ENCODE measurements around the gene ZNF652. TPM values are rescaled to one million over a fixed set of nuclear protein-coding genes. Genes with fewer than 3 reads are reported as not detected.
"Not testable (repeated sequence)": the region's sequence is repeated elsewhere in the genome, so short reads cannot be mapped to it uniquely, and the experiment has no call there.

ZNF652 gene
- total and polyA plus RNA-seq, 4 donors: 6.8 to 48.9 (median 37.8) TPM

DNA sequence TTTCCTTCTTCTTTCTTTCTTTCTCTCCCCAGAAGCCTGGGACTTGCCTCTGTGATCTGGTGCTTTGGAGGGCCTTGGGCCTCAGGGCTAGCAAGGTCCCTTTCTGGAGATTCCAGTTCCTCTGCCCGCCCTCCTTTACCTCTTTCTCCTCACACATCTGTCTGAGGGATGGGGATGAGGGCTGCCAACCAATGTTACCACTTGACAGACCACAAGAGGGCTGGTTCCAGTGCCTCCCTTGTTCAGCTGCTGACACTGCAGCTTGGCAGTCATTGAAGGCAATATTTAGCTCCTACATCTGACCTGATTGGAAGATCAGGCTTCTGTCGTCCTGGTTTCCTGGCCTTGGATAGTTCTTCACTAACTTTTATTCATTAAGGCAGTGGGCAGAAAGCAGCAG is 3.6 kb upstream of the ZNF652 start:
- WGBS, 2 donors: 24 to 34% methylated on average over 2 of the region's 2 CpGs
- H3K27ac ChIP-seq (ENCODE audit: low read depth in 1 of 2, low read length in 1 of 2): no peak overlapping the region
- H3K9ac ChIP-seq (ENCODE audit: insufficient read depth in 1 of 2, low read length in 2 of 2): no peak overlapping the region
- H3K36me3 ChIP-seq (ENCODE audit: control insufficient read depth in 4 of 4, insufficient read depth in 4 of 4, low read length in 4 of 4): no peaks in the 10 kb centered on the region
- DNase-seq (no peak), ATAC-seq (ENCODE audit: insufficient read depth, low FRiP score) (no peak)
- TF ChIP-seq, protein P1, sequence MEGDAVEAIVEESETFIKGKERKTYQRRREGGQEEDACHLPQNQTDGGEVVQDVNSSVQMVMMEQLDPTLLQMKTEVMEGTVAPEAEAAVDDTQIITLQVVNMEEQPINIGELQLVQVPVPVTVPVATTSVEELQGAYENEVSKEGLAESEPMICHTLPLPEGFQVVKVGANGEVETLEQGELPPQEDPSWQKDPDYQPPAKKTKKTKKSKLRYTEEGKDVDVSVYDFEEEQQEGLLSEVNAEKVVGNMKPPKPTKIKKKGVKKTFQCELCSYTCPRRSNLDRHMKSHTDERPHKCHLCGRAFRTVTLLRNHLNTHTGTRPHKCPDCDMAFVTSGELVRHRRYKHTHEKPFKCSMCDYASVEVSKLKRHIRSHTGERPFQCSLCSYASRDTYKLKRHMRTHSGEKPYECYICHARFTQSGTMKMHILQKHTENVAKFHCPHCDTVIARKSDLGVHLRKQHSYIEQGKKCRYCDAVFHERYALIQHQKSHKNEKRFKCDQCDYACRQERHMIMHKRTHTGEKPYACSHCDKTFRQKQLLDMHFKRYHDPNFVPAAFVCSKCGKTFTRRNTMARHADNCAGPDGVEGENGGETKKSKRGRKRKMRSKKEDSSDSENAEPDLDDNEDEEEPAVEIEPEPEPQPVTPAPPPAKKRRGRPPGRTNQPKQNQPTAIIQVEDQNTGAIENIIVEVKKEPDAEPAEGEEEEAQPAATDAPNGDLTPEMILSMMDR (IDR thresholded peaks at IDR 0.05; ENCODE audit: control extremely low read depth, extremely low read depth): no peak
- peaks cover 0 to 5% (median 3%) of the 10 kb centered on the region in 5 donors for H3K4me1 ChIP-seq (ENCODE audit: control insufficient read depth in 5 of 5, insufficient read depth in 5 of 5, low read length in 5 of 5)
- no peak overlapping the region for H3K4me3 ChIP-seq
- no peaks in the 10 kb centered on the region for H3K9me3 ChIP-seq (ENCODE audit: control insufficient read depth in 4 of 4, insufficient read depth in 3 of 4, low read length in 3 of 4)
- H3K27me3 ChIP-seq (ENCODE audit: control insufficient read depth in 3 of 3, insufficient read depth in 3 of 3, low read length in 2 of 3): no peaks in the 10 kb centered on the region

DNA sequence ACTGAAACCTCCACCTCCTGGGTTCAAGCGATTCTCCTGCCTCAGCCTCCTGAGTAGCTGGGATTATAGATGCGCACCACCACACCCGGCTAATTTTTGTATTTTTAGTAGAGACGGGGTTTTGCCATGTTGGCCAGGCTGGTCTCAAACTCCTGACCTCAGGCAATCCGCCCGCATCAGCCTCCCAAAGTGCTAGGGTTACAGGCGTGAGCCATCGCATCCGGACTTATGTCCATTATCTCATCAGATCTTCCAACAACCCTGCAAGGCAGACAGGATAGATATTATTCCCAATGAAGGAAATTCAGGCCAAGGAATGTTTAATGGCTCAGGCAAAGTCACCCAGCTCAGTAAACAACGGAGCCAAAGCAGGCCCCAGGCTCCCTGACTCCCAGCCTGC is 3.1 kb upstream of the ZNF652 start:
- H3K36me3 ChIP-seq (ENCODE audit: control insufficient read depth in 4 of 4, insufficient read depth in 4 of 4, low read length in 4 of 4); DNase-seq; H3K4me3 ChIP-seq; H3K27ac ChIP-seq (ENCODE audit: low read depth in 1 of 2, low read length in 1 of 2); H3K27me3 ChIP-seq (ENCODE audit: control insufficient read depth in 3 of 3, insufficient read depth in 3 of 3, low read length in 2 of 3); H3K4me1 ChIP-seq (ENCODE audit: control insufficient read depth in 5 of 5, insufficient read depth in 5 of 5, low read length in 5 of 5); H3K9me3 ChIP-seq (ENCODE audit: control insufficient read depth in 4 of 4, insufficient read depth in 3 of 4, low read length in 3 of 4); ATAC-seq (ENCODE audit: insufficient read depth, low FRiP score); H3K9ac ChIP-seq (ENCODE audit: insufficient read depth in 1 of 2, low read length in 2 of 2): not testable (repeated sequence)
- WGBS, 2 donors: 96 to 97% methylated on average over 10 of the region's 10 CpGs

DNA sequence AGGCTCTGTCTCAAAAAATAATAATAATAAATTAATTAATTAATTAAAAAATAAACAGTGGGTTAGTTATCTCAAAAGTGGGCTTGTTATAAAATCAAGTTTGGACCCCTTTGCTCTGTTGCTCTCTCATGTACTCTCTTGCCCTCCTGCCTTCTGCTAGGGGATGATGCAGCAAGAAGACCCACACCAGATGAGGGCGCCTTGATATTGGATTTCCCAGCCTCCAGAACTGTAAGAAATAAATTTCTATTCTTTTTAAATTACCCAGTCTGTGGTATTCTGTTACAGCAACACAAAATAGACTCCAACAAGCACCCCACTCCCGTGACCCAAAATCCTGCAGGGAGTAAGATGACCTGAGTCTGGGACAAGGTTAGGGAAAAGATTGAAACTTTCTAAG is 2.1 kb upstream of the ZNF652 start:
- Histone ChIP-seq H3K36me3 (ENCODE audit: control insufficient read depth in 4 of 4, insufficient read depth in 4 of 4, low read length in 4 of 4) (no peaks in the 10 kb centered on the region), H3K9me3 (ENCODE audit: control insufficient read depth in 4 of 4, insufficient read depth in 3 of 4, low read length in 3 of 4) (no peaks in the 10 kb centered on the region), H3K27me3 (ENCODE audit: control insufficient read depth in 3 of 3, insufficient read depth in 3 of 3, low read length in 2 of 3) (no peaks in the 10 kb centered on the region), H3K27ac (ENCODE audit: low read depth in 1 of 2, low read length in 1 of 2) (no peak overlapping the region), H3K4me3 (no peak overlapping the region), H3K4me1 (ENCODE audit: control insufficient read depth in 5 of 5, insufficient read depth in 5 of 5, low read length in 5 of 5) (peaks cover 6 to 19% (median 17%) of the 10 kb centered on the region in 5 donors), H3K9ac (ENCODE audit: insufficient read depth in 1 of 2, low read length in 2 of 2) (no peak overlapping the region)
- 92 to 96% methylated on average over 2 of the region's 2 CpGs for WGBS, 2 donors
- no peak for DNase-seq
- ATAC-seq (ENCODE audit: insufficient read depth, low FRiP score): no peak
- TF ChIP-seq, protein P1 (IDR thresholded peaks at IDR 0.05; ENCODE audit: control extremely low read depth, extremely low read depth): no peak

DNA sequence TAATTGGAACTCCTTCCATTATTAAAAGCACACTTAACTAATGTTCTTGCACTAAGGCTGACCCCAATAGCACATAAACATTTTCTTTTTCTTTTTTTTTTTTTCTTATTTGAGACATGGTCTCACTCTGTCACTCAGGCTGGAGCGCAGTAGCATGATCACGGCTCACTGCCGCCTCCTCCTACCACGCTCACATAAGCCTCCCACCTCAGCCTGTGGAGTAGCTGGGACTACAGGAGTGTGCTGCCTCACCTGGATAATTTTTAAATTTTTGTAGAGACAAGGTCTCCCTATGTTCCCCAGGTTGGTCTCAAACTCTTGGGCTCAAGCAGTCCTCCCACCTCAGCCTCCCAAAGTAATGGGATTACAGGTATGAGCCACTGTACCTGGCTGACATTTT is 1.2 kb upstream of the ZNF652 start:
- Histone ChIP-seq H3K36me3 (ENCODE audit: control insufficient read depth in 4 of 4, insufficient read depth in 4 of 4, low read length in 4 of 4) (no peaks in the 10 kb centered on the region), H3K4me3 (no peak overlapping the region), H3K27ac (ENCODE audit: low read depth in 1 of 2, low read length in 1 of 2) (no peak overlapping the region), H3K9ac (ENCODE audit: insufficient read depth in 1 of 2, low read length in 2 of 2) (no peak overlapping the region), H3K27me3 (ENCODE audit: control insufficient read depth in 3 of 3, insufficient read depth in 3 of 3, low read length in 2 of 3) (no peaks in the 10 kb centered on the region), H3K9me3 (ENCODE audit: control insufficient read depth in 4 of 4, insufficient read depth in 3 of 4, low read length in 3 of 4) (no peaks in the 10 kb centered on the region), H3K4me1 (ENCODE audit: control insufficient read depth in 5 of 5, insufficient read depth in 5 of 5, low read length in 5 of 5) (peaks cover 7 to 28% (median 24%) of the 10 kb centered on the region in 5 donors)
- 91 to 95% methylated on average over 4 of the region's 4 CpGs for WGBS, 2 donors
- TF ChIP-seq, protein P1 (IDR thresholded peaks at IDR 0.05; ENCODE audit: control extremely low read depth, extremely low read depth): no peak
- ATAC-seq (ENCODE audit: insufficient read depth, low FRiP score) (no peak), DNase-seq (no peak)
